Mammary epithelial cell (primary cell): ENCODE measurements around the gene GFOD2.

ENCODE experiments used
- EZH2 ChIP-seq: IDR thresholded peaks from 2 replicates; pipeline ENCODE4 v1.6.1; 2012; ENCODE audit warnings: low read length, inconsistent platforms, borderline replicate concordance
- TF ChIP-seq, protein P1 (sequence below), 2 donors: IDR thresholded peaks in 1 of 2; conservative IDR thresholded peaks in 1 of 2; 2 replicates each; pipeline ENCODE4 v1.5.1; 2011 to 2012; ENCODE audit warnings: inconsistent platforms in 2 of 2, low read length in 2 of 2, mild to moderate bottlenecking in 2 of 2, control low read depth in 1 of 2, low read depth in 1 of 2; ENCODE audit not compliant: insufficient read depth in 1 of 2; ENCODE audit errors: extremely low read depth in 1 of 2

DNA sequence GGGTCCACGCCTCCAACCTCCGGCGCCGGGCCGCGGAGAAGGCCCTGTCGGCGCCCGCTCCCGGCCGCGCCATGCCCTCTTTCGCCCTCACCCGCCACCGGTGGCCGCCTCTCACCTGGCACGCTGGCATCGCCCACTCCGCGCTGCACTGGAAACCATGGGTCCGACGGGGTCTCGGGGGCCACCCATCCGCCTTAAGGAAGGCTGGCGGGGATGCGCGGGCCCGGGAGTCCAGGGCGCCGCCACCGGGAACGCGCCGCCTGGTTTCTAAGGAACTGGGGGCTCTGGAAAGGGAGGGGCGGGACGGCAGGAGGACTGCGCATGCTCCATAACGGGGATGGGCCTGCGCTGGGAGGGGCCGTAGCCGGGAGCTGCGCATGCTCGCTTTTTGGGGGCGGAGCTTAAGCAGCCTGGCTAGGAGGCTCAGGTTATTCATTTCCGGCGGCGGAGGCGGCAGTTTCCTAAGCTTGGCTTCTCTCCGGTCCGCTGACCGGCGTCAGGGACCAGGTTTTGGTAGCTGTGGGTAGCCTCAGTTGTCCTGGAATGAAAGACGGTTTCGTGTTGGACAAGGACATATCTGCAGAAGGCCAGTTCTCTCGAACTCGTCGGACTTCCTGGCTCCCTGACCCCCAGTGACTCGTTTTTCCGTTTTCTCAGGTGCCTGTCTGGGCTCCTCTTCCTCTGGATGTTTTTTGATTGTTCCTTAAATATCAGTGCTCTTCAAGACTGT is at the start of gene GFOD2:
- TF ChIP-seq, protein P1, sequence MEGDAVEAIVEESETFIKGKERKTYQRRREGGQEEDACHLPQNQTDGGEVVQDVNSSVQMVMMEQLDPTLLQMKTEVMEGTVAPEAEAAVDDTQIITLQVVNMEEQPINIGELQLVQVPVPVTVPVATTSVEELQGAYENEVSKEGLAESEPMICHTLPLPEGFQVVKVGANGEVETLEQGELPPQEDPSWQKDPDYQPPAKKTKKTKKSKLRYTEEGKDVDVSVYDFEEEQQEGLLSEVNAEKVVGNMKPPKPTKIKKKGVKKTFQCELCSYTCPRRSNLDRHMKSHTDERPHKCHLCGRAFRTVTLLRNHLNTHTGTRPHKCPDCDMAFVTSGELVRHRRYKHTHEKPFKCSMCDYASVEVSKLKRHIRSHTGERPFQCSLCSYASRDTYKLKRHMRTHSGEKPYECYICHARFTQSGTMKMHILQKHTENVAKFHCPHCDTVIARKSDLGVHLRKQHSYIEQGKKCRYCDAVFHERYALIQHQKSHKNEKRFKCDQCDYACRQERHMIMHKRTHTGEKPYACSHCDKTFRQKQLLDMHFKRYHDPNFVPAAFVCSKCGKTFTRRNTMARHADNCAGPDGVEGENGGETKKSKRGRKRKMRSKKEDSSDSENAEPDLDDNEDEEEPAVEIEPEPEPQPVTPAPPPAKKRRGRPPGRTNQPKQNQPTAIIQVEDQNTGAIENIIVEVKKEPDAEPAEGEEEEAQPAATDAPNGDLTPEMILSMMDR (conservative IDR thresholded peaks at IDR 0.05 in 1 of 2, IDR thresholded peaks at IDR 0.05 in 1 of 2; ENCODE audit: extremely low read depth in 1 of 2, insufficient read depth in 1 of 2, low read depth in 1 of 2, low read length in 2 of 2): no peak
- TF ChIP-seq EZH2: no peak
